Activated gamma-delta T cell treated with anti-CD3 and anti-CD28 coated beads, Interleukin-2, amount 50 U/mL, for 16 hours (primary cell): ENCODE data around the gene SLC38A1.
"Not testable (repeated sequence)": the region's sequence is repeated elsewhere in the genome, so short reads cannot be mapped to it uniquely, and the experiment has no call there.

Source experiments
- DNase-seq: peaks from one replicate; pipeline ENCODE4 v3.0.0-alpha.2; 2020; ENCODE audit warnings: low read depth

SLC38A1 gene

GRCh38 chr12:46206471-46206870, 62.4 kb downstream of the SLC38A1 start:
- DNase-seq: no peak

- no peak for DNase-seq
Measured at GRCh38 chr12:46205294-46205693, 63.5 kb downstream of the SLC38A1 start.

- no peak for DNase-seq
Measured at GRCh38 chr12:46201284-46201789, 67.5 kb downstream of the SLC38A1 start.

GRCh38 chr12:46200551-46200950, 68.3 kb downstream of the SLC38A1 start:
- DNase-seq: no peak

- no peak for DNase-seq
Measured at GRCh38 chr12:46198913-46199312, 69.9 kb downstream of the SLC38A1 start.

- DNase-seq: no peak
Measured at GRCh38 chr12:46197883-46198282, 71.0 kb downstream of the SLC38A1 start.

GRCh38 chr12:46190533-46190932, 78.3 kb downstream of the SLC38A1 start:
- not testable (repeated sequence) for DNase-seq

- no peak for DNase-seq
Measured at GRCh38 chr12:46188170-46188569, 80.7 kb downstream of the SLC38A1 start.

GRCh38 chr12:46187023-46187422, 81.8 kb downstream of the SLC38A1 start:
- DNase-seq: no peak

GRCh38 chr12:46186088-46186487, 82.8 kb downstream of the SLC38A1 start:
- DNase-seq: no peak

GRCh38 chr12:46185686-46186085, 83.2 kb downstream of the SLC38A1 start:
- no peak for DNase-seq

GRCh38 chr12:46184798-46185595, 83.8 kb downstream of the SLC38A1 start:
- no peak for DNase-seq

- no peak for DNase-seq
Measured at GRCh38 chr12:46183112-46183511, 85.7 kb downstream of the SLC38A1 start.

GRCh38 chr12:46181465-46181864, 87.4 kb downstream of the SLC38A1 start:
- DNase-seq: no peak

- DNase-seq: no peak
Measured at GRCh38 chr12:46179693-46180452, 89.0 kb downstream of the SLC38A1 start.

GRCh38 chr12:46177837-46178608, 90.8 kb downstream of the SLC38A1 start:
- no peak for DNase-seq

GRCh38 chr12:46177025-46177424, 91.8 kb downstream of the SLC38A1 start:
- DNase-seq: no peak

- DNase-seq: no peak
Measured at GRCh38 chr12:46174919-46175318, 93.9 kb downstream of the SLC38A1 start.

- no peak for DNase-seq
Measured at GRCh38 chr12:46174061-46174662, 94.7 kb downstream of the SLC38A1 start.

GRCh38 chr12:46168426-46168825, 100.4 kb downstream of the SLC38A1 start:
- no peak for DNase-seq

GRCh38 chr12:46167412-46167811, 101.4 kb downstream of the SLC38A1 start:
- DNase-seq: no peak

- DNase-seq: no peak
Measured at GRCh38 chr12:46165191-46165590, 103.7 kb downstream of the SLC38A1 start.
